HG03520 (cell line): ENCODE measurements around the gene CATSPER2.
"Not testable (repeated sequence)": the region's sequence is repeated elsewhere in the genome, so short reads cannot be mapped to it uniquely, and the experiment has no call there.

ENCODE experiments used
- ATAC-seq: cut with Tn5 transposase; IDR thresholded peaks from one replicate; pipeline ENCODE4 v1.9.1; 2021; ENCODE audit warnings: mild to moderate bottlenecking, moderate library complexity; ENCODE audit not compliant: unreplicated experiment

CATSPER2 gene

GRCh38 chr15:43593328-43594190, 55.1 kb downstream of the CATSPER2 start, which contains the start of gene CKMT1B:
TSS of gene CKMT1B (plus strand) at chr15:43594027. CDS start at chr15:43594219, 192 bp downstream.
- not testable (repeated sequence) for ATAC-seq

GRCh38 chr15:43592841-43593240, 55.8 kb downstream of the CATSPER2 start:
- ATAC-seq = not testable (repeated sequence)

- peak; percentile 86 for ATAC-seq
Measured at GRCh38 chr15:43589778-43590466, 58.7 kb downstream of the CATSPER2 start, which contains the start of gene PPIP5K1. TSS of gene PPIP5K1 (minus strand) at chr15:43590208. CDS start at chr15:43584504, 5,704 bp downstream.
